Measurements from ENCODE around the gene MTUS2.

MTUS2 gene

GRCh38 chr13:29101409-29101808 is 281.3 kb downstream of the MTUS2 start:
- Histone ChIP-seq H3K4me3 (replicated peaks; ENCODE audit: insufficient read depth, low read length) (no peak overlapping the region), H3K27me3 (ENCODE audit: insufficient read depth, poor library complexity, severe bottlenecking) (peaks cover 5% of the 10 kb centered on the region), H3K27ac (replicated peaks) (no peak overlapping the region)
- no peak for TF ChIP-seq GABPA (IDR thresholded peaks at IDR 0.05; ENCODE audit: low read depth)
- TF ChIP-seq POLR2AphosphoS5 (IDR thresholded peaks at IDR 0.05; ENCODE audit: low read depth) = no peak
- no peak for TF ChIP-seq SPI1 (IDR thresholded peaks at IDR 0.05; ENCODE audit: borderline replicate concordance, low read depth)
- TF ChIP-seq, protein P1, sequence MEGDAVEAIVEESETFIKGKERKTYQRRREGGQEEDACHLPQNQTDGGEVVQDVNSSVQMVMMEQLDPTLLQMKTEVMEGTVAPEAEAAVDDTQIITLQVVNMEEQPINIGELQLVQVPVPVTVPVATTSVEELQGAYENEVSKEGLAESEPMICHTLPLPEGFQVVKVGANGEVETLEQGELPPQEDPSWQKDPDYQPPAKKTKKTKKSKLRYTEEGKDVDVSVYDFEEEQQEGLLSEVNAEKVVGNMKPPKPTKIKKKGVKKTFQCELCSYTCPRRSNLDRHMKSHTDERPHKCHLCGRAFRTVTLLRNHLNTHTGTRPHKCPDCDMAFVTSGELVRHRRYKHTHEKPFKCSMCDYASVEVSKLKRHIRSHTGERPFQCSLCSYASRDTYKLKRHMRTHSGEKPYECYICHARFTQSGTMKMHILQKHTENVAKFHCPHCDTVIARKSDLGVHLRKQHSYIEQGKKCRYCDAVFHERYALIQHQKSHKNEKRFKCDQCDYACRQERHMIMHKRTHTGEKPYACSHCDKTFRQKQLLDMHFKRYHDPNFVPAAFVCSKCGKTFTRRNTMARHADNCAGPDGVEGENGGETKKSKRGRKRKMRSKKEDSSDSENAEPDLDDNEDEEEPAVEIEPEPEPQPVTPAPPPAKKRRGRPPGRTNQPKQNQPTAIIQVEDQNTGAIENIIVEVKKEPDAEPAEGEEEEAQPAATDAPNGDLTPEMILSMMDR (IDR thresholded peaks at IDR 0.05; ENCODE audit: insufficient read depth, low read length) = no peak
- TF ChIP-seq, protein P2, sequence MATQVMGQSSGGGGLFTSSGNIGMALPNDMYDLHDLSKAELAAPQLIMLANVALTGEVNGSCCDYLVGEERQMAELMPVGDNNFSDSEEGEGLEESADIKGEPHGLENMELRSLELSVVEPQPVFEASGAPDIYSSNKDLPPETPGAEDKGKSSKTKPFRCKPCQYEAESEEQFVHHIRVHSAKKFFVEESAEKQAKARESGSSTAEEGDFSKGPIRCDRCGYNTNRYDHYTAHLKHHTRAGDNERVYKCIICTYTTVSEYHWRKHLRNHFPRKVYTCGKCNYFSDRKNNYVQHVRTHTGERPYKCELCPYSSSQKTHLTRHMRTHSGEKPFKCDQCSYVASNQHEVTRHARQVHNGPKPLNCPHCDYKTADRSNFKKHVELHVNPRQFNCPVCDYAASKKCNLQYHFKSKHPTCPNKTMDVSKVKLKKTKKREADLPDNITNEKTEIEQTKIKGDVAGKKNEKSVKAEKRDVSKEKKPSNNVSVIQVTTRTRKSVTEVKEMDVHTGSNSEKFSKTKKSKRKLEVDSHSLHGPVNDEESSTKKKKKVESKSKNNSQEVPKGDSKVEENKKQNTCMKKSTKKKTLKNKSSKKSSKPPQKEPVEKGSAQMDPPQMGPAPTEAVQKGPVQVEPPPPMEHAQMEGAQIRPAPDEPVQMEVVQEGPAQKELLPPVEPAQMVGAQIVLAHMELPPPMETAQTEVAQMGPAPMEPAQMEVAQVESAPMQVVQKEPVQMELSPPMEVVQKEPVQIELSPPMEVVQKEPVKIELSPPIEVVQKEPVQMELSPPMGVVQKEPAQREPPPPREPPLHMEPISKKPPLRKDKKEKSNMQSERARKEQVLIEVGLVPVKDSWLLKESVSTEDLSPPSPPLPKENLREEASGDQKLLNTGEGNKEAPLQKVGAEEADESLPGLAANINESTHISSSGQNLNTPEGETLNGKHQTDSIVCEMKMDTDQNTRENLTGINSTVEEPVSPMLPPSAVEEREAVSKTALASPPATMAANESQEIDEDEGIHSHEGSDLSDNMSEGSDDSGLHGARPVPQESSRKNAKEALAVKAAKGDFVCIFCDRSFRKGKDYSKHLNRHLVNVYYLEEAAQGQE (IDR thresholded peaks at IDR 0.05; ENCODE audit: insufficient replicate concordance, low read depth) = no peak
- no peak for DNase-seq (ENCODE audit: low read depth in 1 of 2, low spot score in 1 of 2)

DNA sequence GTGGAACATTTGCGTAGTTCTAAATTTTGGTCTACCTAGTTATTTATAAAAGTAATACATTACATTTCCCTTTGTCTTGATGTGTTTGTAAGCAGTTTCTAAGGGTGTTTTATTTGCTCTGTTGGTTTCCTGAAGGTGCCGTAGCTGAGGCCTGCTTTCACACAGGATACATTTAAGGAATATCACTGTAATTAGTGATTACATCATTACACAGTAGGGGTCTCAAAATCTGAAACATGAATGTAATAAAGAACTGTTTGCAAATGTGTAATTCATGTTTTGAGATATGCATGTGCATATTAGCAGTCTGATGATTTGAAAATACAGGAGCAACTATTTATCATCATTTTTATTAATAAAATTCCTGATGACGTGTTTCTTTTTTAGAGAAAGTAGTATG is 281.8 kb downstream of the MTUS2 start:
- Histone ChIP-seq H3K27me3 (ENCODE audit: insufficient read depth, poor library complexity, severe bottlenecking) (peaks cover 5% of the 10 kb centered on the region), H3K27ac (replicated peaks) (no peak overlapping the region), H3K4me3 (replicated peaks; ENCODE audit: insufficient read depth, low read length) (no peak overlapping the region)
- TF ChIP-seq, protein P1 (IDR thresholded peaks at IDR 0.05; ENCODE audit: insufficient read depth, low read length) = no peak
- TF ChIP-seq, protein P2 (IDR thresholded peaks at IDR 0.05; ENCODE audit: insufficient replicate concordance, low read depth) = no peak
- TF ChIP-seq SPI1 (IDR thresholded peaks at IDR 0.05; ENCODE audit: borderline replicate concordance, low read depth) (no peak), GABPA (IDR thresholded peaks at IDR 0.05; ENCODE audit: low read depth) (no peak), POLR2AphosphoS5 (IDR thresholded peaks at IDR 0.05; ENCODE audit: low read depth) (no peak)
- no peak for DNase-seq (ENCODE audit: low read depth in 1 of 2, low spot score in 1 of 2)

- DNase-seq (ENCODE audit: low read depth in 1 of 2, low spot score in 1 of 2) = no peak
- TF ChIP-seq, protein P1 (IDR thresholded peaks at IDR 0.05; ENCODE audit: insufficient read depth, low read length) = no peak
- no peak for TF ChIP-seq POLR2AphosphoS5 (IDR thresholded peaks at IDR 0.05; ENCODE audit: low read depth)
- TF ChIP-seq SPI1 (IDR thresholded peaks at IDR 0.05; ENCODE audit: borderline replicate concordance, low read depth) = no peak
- TF ChIP-seq, protein P2 (IDR thresholded peaks at IDR 0.05; ENCODE audit: insufficient replicate concordance, low read depth) = no peak
- TF ChIP-seq GABPA (IDR thresholded peaks at IDR 0.05; ENCODE audit: low read depth) = no peak
- Histone ChIP-seq H3K27ac (replicated peaks) (no peak overlapping the region), H3K27me3 (ENCODE audit: insufficient read depth, poor library complexity, severe bottlenecking) (peaks cover 5% of the 10 kb centered on the region), H3K4me3 (replicated peaks; ENCODE audit: insufficient read depth, low read length) (no peak overlapping the region)
Measured at GRCh38 chr13:29103065-29103800, 283.1 kb downstream of the MTUS2 start.

Measured in HL-60 (cell line).